OCI-LY1 (cell line): ENCODE results near the gene NRP1.

Source experiments
- H2AFZ ChIP-seq: fragments of 200-600 bp; sonication (generic), shearing (Covaris generic); 2 replicates; pipeline ENCODE4 v1.6.0; 2014; ENCODE audit warnings: antibody characterized with exemption, mild to moderate bottlenecking, low read length
- H3F3A ChIP-seq: fragments of 200-600 bp; sonication (generic), shearing (Covaris generic); 2 replicates; pipeline ENCODE4 v1.6.0; 2014; ENCODE audit warnings: mild to moderate bottlenecking, antibody characterized with exemption, low read length, moderate library complexity; ENCODE audit not compliant: insufficient read depth
- H3K27ac ChIP-seq: fragments of 200-600 bp; sonication (generic); 2 replicates; pipeline ENCODE4 v1.5.1; 2014; ENCODE audit warnings: low read length, mixed run types, mild to moderate bottlenecking, low read depth; ENCODE audit not compliant: poor library complexity, severe bottlenecking
- H3K27me3 ChIP-seq: fragments of 200-600 bp; sonication (generic); 2 replicates; pipeline ENCODE4 v1.6.0; 2014; ENCODE audit warnings: antibody characterized with exemption, mild to moderate bottlenecking, low read length, moderate library complexity; ENCODE audit not compliant: insufficient read depth
- H3K36me3 ChIP-seq: fragments of 200-600 bp; sonication (generic); 2 replicates; pipeline ENCODE4 v1.6.1; 2014; ENCODE audit warnings: mild to moderate bottlenecking, antibody characterized with exemption, low read length, moderate library complexity, mixed read lengths; ENCODE audit not compliant: insufficient read depth
- H3K4me1 ChIP-seq: fragments of 200-600 bp; sonication (generic); 2 replicates; pipeline ENCODE4 v1.5.1; 2014; ENCODE audit warnings: mild to moderate bottlenecking, low read length, moderate library complexity; ENCODE audit not compliant: insufficient read depth, severe bottlenecking
- H3K4me2 ChIP-seq: fragments of 200-600 bp; sonication (generic), shearing (Covaris generic); 2 replicates; pipeline ENCODE4 v1.6.1; 2014; ENCODE audit warnings: low read length
- H3K4me3 ChIP-seq: fragments of 200-600 bp; sonication (generic); 2 replicates; pipeline ENCODE4 v1.5.1; 2014; ENCODE audit warnings: low read length, low read depth, mild to moderate bottlenecking, mixed read lengths; ENCODE audit not compliant: poor library complexity, severe bottlenecking
- H3K79me2 ChIP-seq: fragments of 200-600 bp; shearing (Covaris generic); 2 replicates; pipeline ENCODE4 v1.6.1; 2016; ENCODE audit warnings: mixed run types, low read length, mixed read lengths; ENCODE audit not compliant: insufficient read depth
- H3K9ac ChIP-seq: fragments of 200-600 bp; sonication (generic), shearing (Covaris generic); 2 replicates; pipeline ENCODE4 v1.6.1; 2014; ENCODE audit warnings: mild to moderate bottlenecking, low read length, mixed read lengths
- H3K9me2 ChIP-seq: fragments of 200-600 bp; sonication (generic), shearing (Covaris generic); 2 replicates; pipeline ENCODE4 v1.6.1; 2014; ENCODE audit warnings: low read depth, mild to moderate bottlenecking, low read length, mixed read lengths
- H3K9me3 ChIP-seq: fragments of 200-600 bp; shearing (Covaris generic); 2 replicates; pipeline ENCODE4 v1.6.1; 2014; ENCODE audit warnings: low read length, mixed read lengths
- H4K20me1 ChIP-seq: fragments of 200-600 bp; sonication (generic), shearing (Covaris generic); 2 replicates; pipeline ENCODE4 v1.6.0; 2016; ENCODE audit warnings: mild to moderate bottlenecking, low read length; ENCODE audit not compliant: insufficient read depth
- EZH2 ChIP-seq: fragments of 200-600 bp; sonication (generic), shearing (Covaris generic); IDR thresholded peaks from 2 replicates; pipeline ENCODE4 v1.8.0; 2017; ENCODE audit warnings: borderline replicate concordance, mixed run types, mild to moderate bottlenecking, antibody characterized with exemption, low read length, moderate library complexity, mixed read lengths
- TF ChIP-seq, protein P1 (sequence below): fragments of 200-600 bp; sonication (generic), shearing (Covaris generic); IDR thresholded peaks from 2 replicates; pipeline ENCODE4 v1.5.1; 2017; ENCODE audit warnings: mild to moderate bottlenecking, antibody characterized with exemption, low read length, moderate library complexity, mixed read lengths

Gene NRP1

DNA sequence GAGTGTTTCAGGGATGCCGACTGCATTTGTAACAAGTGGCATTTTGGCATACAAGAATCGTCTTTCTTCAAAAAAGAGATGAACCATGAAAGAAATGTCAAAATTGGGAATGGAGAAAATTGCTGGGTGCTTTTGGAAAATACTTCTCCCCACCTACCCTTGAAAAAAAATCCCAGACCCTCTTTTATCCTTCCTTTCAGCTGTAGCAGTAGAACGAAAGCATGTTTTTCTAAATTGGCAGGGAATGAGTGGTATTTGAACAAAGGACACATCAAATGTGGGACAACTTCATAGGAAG lies 187.5 kb downstream of the NRP1 start:
- no peak overlapping the region for H3K9ac ChIP-seq
- H2AFZ ChIP-seq: no peak overlapping the region
- no peak overlapping the region for H3K4me2 ChIP-seq
- H3K4me3 ChIP-seq: no peak overlapping the region
- no peaks in the 10 kb centered on the region for H3K9me2 ChIP-seq
- H3K9me3 ChIP-seq: no peaks in the 10 kb centered on the region
- TF ChIP-seq EZH2: no peak
- TF ChIP-seq, protein P1, sequence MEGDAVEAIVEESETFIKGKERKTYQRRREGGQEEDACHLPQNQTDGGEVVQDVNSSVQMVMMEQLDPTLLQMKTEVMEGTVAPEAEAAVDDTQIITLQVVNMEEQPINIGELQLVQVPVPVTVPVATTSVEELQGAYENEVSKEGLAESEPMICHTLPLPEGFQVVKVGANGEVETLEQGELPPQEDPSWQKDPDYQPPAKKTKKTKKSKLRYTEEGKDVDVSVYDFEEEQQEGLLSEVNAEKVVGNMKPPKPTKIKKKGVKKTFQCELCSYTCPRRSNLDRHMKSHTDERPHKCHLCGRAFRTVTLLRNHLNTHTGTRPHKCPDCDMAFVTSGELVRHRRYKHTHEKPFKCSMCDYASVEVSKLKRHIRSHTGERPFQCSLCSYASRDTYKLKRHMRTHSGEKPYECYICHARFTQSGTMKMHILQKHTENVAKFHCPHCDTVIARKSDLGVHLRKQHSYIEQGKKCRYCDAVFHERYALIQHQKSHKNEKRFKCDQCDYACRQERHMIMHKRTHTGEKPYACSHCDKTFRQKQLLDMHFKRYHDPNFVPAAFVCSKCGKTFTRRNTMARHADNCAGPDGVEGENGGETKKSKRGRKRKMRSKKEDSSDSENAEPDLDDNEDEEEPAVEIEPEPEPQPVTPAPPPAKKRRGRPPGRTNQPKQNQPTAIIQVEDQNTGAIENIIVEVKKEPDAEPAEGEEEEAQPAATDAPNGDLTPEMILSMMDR: no peak
- H3K79me2 ChIP-seq: no peaks in the 10 kb centered on the region
- H3K36me3 ChIP-seq: no peaks in the 10 kb centered on the region
- no peaks in the 10 kb centered on the region for H4K20me1 ChIP-seq
- no peaks in the 10 kb centered on the region for H3K4me1 ChIP-seq
- H3F3A ChIP-seq: no peaks in the 10 kb centered on the region
- no peak overlapping the region for H3K27ac ChIP-seq
- H3K27me3 ChIP-seq: no peaks in the 10 kb centered on the region

DNA sequence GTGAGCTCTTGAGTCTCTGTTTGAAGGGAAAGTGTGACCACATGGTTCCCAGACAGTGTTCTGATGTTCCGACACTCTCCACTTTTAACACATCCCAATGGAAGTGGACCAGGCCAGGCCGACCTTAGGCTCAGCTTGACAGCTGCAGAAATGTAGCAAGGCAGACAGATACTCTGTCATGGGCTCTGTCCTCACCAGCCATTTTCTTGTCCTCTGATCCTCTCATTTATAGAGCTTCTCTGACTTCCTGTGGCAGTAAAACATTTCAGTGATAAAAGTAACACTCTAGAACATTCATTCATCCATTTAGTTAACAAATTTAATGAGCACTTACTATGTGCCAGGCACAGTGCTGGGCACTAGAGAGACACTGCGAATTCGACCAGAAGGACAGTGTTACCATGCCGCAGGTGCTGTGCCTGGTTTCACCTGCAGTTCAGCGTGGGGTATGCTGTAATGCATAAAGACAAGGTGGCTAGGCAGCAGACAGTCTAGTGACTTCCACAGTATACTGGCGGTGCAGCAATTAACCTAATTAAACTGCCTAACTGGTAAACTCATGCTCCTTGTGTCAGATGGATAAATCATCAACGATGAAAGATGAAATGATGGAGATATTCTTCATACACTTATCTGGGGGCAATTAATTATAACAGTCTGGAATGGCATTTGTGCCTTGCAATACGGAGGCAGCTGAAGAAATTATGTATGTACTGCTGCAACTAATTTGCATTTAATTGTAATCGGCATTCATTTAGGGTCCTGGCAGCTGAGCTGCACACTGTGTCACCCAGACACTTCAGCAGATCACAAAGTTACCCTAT lies 188.1 kb downstream of the NRP1 start:
- no peaks in the 10 kb centered on the region for H3K27me3 ChIP-seq
- no peaks in the 10 kb centered on the region for H3K9me3 ChIP-seq
- no peak overlapping the region for H2AFZ ChIP-seq
- no peak for TF ChIP-seq EZH2
- TF ChIP-seq, protein P1: no peak
- H3K9me2 ChIP-seq: no peaks in the 10 kb centered on the region
- no peaks in the 10 kb centered on the region for H4K20me1 ChIP-seq
- H3K4me1 ChIP-seq: no peaks in the 10 kb centered on the region
- no peaks in the 10 kb centered on the region for H3K79me2 ChIP-seq
- H3K4me3 ChIP-seq: no peak overlapping the region
- no peaks in the 10 kb centered on the region for H3F3A ChIP-seq
- no peaks in the 10 kb centered on the region for H3K36me3 ChIP-seq
- no peak overlapping the region for H3K9ac ChIP-seq
- H3K27ac ChIP-seq: no peak overlapping the region
- H3K4me2 ChIP-seq: no peak overlapping the region

DNA sequence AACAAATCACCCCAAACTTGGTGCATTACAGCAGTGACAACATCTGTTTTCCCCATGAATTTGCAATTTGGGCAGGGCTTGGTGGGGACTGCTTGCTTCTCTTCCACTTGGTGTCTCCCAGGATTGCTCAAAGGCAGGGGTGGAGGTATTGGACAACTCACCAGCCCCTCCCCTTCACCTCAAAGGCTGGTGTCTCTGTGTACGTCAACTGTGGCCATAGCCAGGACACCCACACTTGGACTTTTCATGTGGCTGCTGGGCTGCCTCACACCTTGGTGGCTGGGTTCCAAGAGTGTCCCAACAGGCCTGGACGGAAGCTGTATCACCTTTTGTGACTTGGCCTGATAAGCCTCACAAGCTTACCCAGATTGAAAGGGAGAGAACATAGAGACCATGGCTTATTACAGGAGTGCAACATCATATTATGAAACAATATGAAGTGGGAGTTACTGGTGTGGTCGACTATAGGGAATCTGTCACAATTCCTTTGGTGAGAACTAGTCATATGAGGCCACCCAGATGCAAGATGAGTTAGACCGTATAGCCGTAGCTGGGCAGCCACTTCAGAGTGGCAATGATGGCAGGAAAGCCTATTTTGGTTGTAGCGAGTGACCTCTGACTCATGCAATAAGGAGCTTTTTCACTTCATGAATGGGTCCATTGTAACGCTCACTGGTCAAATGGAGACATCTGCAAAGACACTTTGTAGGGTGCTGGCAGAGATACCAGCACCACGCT lies 188.8 kb downstream of the NRP1 start:
- Histone ChIP-seq H3K9me2 (no peaks in the 10 kb centered on the region), H3K27ac (no peak overlapping the region)

More for the DNA sequence above, 188.8 kb downstream of the NRP1 start:
- no peaks in the 10 kb centered on the region for H3K36me3 ChIP-seq
- no peak overlapping the region for H3K4me3 ChIP-seq
- no peaks in the 10 kb centered on the region for H3K27me3 ChIP-seq
- H2AFZ ChIP-seq: no peak overlapping the region
- TF ChIP-seq, protein P1: no peak
- TF ChIP-seq EZH2: no peak
- no peak overlapping the region for H3K9ac ChIP-seq
- H3K4me1 ChIP-seq: no peaks in the 10 kb centered on the region
- H3K4me2 ChIP-seq: no peak overlapping the region
- no peaks in the 10 kb centered on the region for H4K20me1 ChIP-seq
- H3K79me2 ChIP-seq: no peaks in the 10 kb centered on the region
- no peaks in the 10 kb centered on the region for H3K9me3 ChIP-seq
- H3F3A ChIP-seq: no peaks in the 10 kb centered on the region
